H1 (cell line): ENCODE data around the gene GRIA3. TPM values are rescaled to one million over a fixed set of nuclear protein-coding genes. Genes with fewer than 3 reads are reported as not detected.

Experiments used
- CTCF ChIA-PET: fragments of 300-600 bp; sonication (Branson Sonifier 250); formaldehyde crosslinking; loops from one replicate; lab custom pipeline; 2021; ENCODE audit not compliant: partially characterized antibody; lab: Charles Lee
- POLR2A ChIA-PET: fragments of 300-600 bp; sonication (Branson Sonifier 250); formaldehyde crosslinking; loops from one replicate; lab custom pipeline; 2021; ENCODE audit warnings: inconsistent platforms; ENCODE audit not compliant: partially characterized antibody; lab: Charles Lee
- DNase-seq, 2 experiments: peaks; one replicate each; pipeline versions ENCODE4 v3.0.0 to v3.0.0-alpha.2; 2010 to 2022; ENCODE audit warnings: low spot score in 2 of 2, low read depth in 1 of 2, mixed read lengths in 1 of 2
- FAIRE-seq: peaks from 2 replicates; lab custom pipeline; 2011; peaks lifted over from hg19 to GRCh38; lab: Jason Lieb, UNC
- H2AFZ ChIP-seq: 2 replicates; pipeline ENCODE4 v1.8.1; 2012; ENCODE audit warnings: low read length, inconsistent platforms
- H2AK5ac ChIP-seq: 2 replicates; pipeline ENCODE4 v1.6.1; 2013; ENCODE audit warnings: low read depth, low read length
- H2BK120ac ChIP-seq: replicated peaks from 2 replicates; pipeline ENCODE3; 2013; ENCODE audit warnings: low read depth, low read length, inconsistent platforms
- H2BK12ac ChIP-seq: 2 replicates; pipeline ENCODE4 v1.6.1; 2013; ENCODE audit warnings: low read depth, low read length
- H2BK15ac ChIP-seq: 2 replicates; pipeline ENCODE4 v1.6.1; 2013; ENCODE audit warnings: low read length
- H2BK20ac ChIP-seq: 2 replicates; pipeline ENCODE4 v1.6.1; 2013; ENCODE audit warnings: low read length
- H2BK5ac ChIP-seq: 2 replicates; pipeline ENCODE4 v1.6.1; 2013; ENCODE audit warnings: low read depth, low read length
- H3K14ac ChIP-seq: 2 replicates; pipeline ENCODE4 v1.6.1; 2013; ENCODE audit warnings: inconsistent platforms; ENCODE audit not compliant: insufficient read length
- H3K18ac ChIP-seq: 2 replicates; pipeline ENCODE4 v1.6.1; 2013; ENCODE audit warnings: low read length; ENCODE audit errors: extremely low read depth
- H3K23ac ChIP-seq: 2 replicates; pipeline ENCODE4 v1.6.1; 2013; ENCODE audit warnings: inconsistent platforms; ENCODE audit not compliant: insufficient read length
- H3K23me2 ChIP-seq: 2 replicates; pipeline ENCODE4 v1.6.1; 2013; ENCODE audit warnings: low read depth, low read length
- H3K27ac ChIP-seq: 2 replicates; pipeline ENCODE4 v1.6.1; 2011; ENCODE audit warnings: low read depth, low read length, inconsistent platforms
- H3K27me3 ChIP-seq, 4 experiments: replicated peaks in 1 of 4; 1 replicate in 1 of 4; 2 replicates in 3 of 4; pipeline versions ENCODE4 v1.6.1 to v1.8.1; 2011 to 2013; ENCODE audit warnings: low read length in 3 of 4, mild to moderate bottlenecking in 3 of 4, inconsistent platforms in 2 of 4, mixed read lengths in 2 of 4, moderate library complexity in 1 of 4; ENCODE audit not compliant: control insufficient read depth in 3 of 4, insufficient read depth in 3 of 4; ENCODE audit errors: extremely low read depth in 1 of 4
- H3K36me3 ChIP-seq, 4 experiments: 2 replicates each; pipeline versions ENCODE4 v1.6.1 to v1.8.1; 2011 to 2013; ENCODE audit warnings: mild to moderate bottlenecking in 4 of 4, low read length in 3 of 4, moderate library complexity in 2 of 4, control low read depth in 1 of 4, inconsistent platforms in 1 of 4; ENCODE audit not compliant: insufficient read depth in 4 of 4, control insufficient read depth in 2 of 4
- H3K4ac ChIP-seq: replicated peaks from 2 replicates; pipeline ENCODE3; 2013; ENCODE audit warnings: low read length, low read depth, mixed read lengths, inconsistent platforms; ENCODE audit not compliant: insufficient read length
- H3K4me1 ChIP-seq, 4 experiments: replicated peaks in 1 of 4; 1 replicate in 1 of 4; 2 replicates in 3 of 4; pipeline versions ENCODE4 v1.6.1 to v1.8.1; 2011 to 2013; ENCODE audit warnings: low read length in 3 of 4, inconsistent platforms in 2 of 4, mixed read lengths in 1 of 4; ENCODE audit not compliant: insufficient read depth in 4 of 4, control insufficient read depth in 3 of 4
- H3K4me2 ChIP-seq, 2 experiments: 2 replicates each; pipeline versions ENCODE4 v1.6.1 to v1.8.1; 2011 to 2013; ENCODE audit warnings: low read depth in 2 of 2, low read length in 2 of 2, control low read depth in 1 of 2, inconsistent platforms in 1 of 2, mild to moderate bottlenecking in 1 of 2; ENCODE audit not compliant: insufficient read depth in 1 of 2
- H3K4me3 ChIP-seq, 4 experiments: fragments of 200-600, 300-600 bp in 1 of 4; sonication (generic), shearing (Covaris generic), sonication (Bioruptor Twin) in 1 of 4; 2 replicates each; pipeline versions ENCODE4 v1.5.1 to v1.8.1; 2011 to 2016; ENCODE audit warnings: low read length in 4 of 4, low read depth in 3 of 4, control low read depth in 2 of 4, inconsistent platforms in 2 of 4, mild to moderate bottlenecking in 2 of 4, mixed read lengths in 1 of 4, moderate library complexity in 1 of 4; ENCODE audit not compliant: insufficient read depth in 2 of 4; ENCODE audit errors: extremely low read depth in 1 of 4
- H3K56ac ChIP-seq: replicated peaks from 2 replicates; pipeline ENCODE3; 2013; ENCODE audit warnings: low read depth, mild to moderate bottlenecking, mixed read lengths, low read length, inconsistent platforms; ENCODE audit not compliant: insufficient read length
- H3K79me1 ChIP-seq: 2 replicates; pipeline ENCODE4 v1.6.1; 2013; ENCODE audit warnings: low read depth, low read length, control low read depth
- H3K79me2 ChIP-seq, 2 experiments: 2 replicates each; pipeline versions ENCODE4 v1.6.1 to v1.8.1; 2012 to 2013; ENCODE audit warnings: low read length in 2 of 2, mild to moderate bottlenecking in 2 of 2, inconsistent platforms in 1 of 2; ENCODE audit not compliant: insufficient read depth in 2 of 2, control insufficient read depth in 1 of 2
- H3K9ac ChIP-seq, 4 experiments: replicated peaks in 1 of 4; 1 replicate in 1 of 4; 2 replicates in 3 of 4; pipeline versions ENCODE4 v1.6.1 to v1.8.1; 2011 to 2013; ENCODE audit warnings: low read depth in 3 of 4, low read length in 3 of 4, control low read depth in 2 of 4, mild to moderate bottlenecking in 2 of 4, moderate library complexity in 2 of 4, inconsistent platforms in 1 of 4; ENCODE audit errors: extremely low read depth in 1 of 4
- H3K9me3 ChIP-seq, 2 experiments: 2 replicates each; pipeline versions ENCODE4 v1.6.1 to v1.8.1; 2012 to 2013; ENCODE audit warnings: mild to moderate bottlenecking in 2 of 2, moderate library complexity in 2 of 2, control low read depth in 1 of 2, inconsistent platforms in 1 of 2, low read depth in 1 of 2, low read length in 1 of 2, mixed read lengths in 1 of 2; ENCODE audit not compliant: insufficient read depth in 2 of 2
- H4K20me1 ChIP-seq, 2 experiments: replicated peaks in 1 of 2; 2 replicates each; pipeline versions ENCODE3 to v1.8.1; 2011 to 2013; ENCODE audit warnings: inconsistent platforms in 2 of 2, low read length in 2 of 2, mild to moderate bottlenecking in 1 of 2; ENCODE audit not compliant: insufficient read depth in 2 of 2, control insufficient read depth in 1 of 2
- H4K5ac ChIP-seq: 2 replicates; pipeline ENCODE4 v1.6.1; 2013; ENCODE audit warnings: low read length, low read depth, mixed read lengths, inconsistent platforms; ENCODE audit not compliant: insufficient read length
- H4K8ac ChIP-seq: 2 replicates; pipeline ENCODE4 v1.8.0; 2013; ENCODE audit warnings: mild to moderate bottlenecking, moderate library complexity, low read length, inconsistent platforms; ENCODE audit not compliant: insufficient read depth; ENCODE audit errors: extremely low read depth
- H4K91ac ChIP-seq: replicated peaks from 2 replicates; pipeline ENCODE3; 2013; ENCODE audit warnings: low read length, mixed read lengths, inconsistent platforms; ENCODE audit not compliant: insufficient read length
- ATF3 ChIP-seq: IDR thresholded peaks from 2 replicates; pipeline ENCODE4 v1.6.1; 2011; ENCODE audit warnings: low read depth, mild to moderate bottlenecking, low read length; ENCODE audit not compliant: insufficient read depth
- BRCA1 ChIP-seq: IDR thresholded peaks from 2 replicates; pipeline ENCODE4 v1.6.1; 2012; ENCODE audit warnings: low read depth, low read length, improper control_type of control experiment
- CEBPB ChIP-seq: IDR thresholded peaks from 2 replicates; pipeline ENCODE4 v1.6.1; 2012; ENCODE audit warnings: low read depth, low read length
- CREB1 ChIP-seq: IDR thresholded peaks from 2 replicates; pipeline ENCODE4 v1.6.1; 2012; ENCODE audit warnings: inconsistent platforms
- E2F6 ChIP-seq: IDR thresholded peaks from 2 replicates; pipeline ENCODE4 v1.6.1; 2012; ENCODE audit warnings: inconsistent platforms
- JUND ChIP-seq: IDR thresholded peaks from 2 replicates; pipeline ENCODE4 v1.6.1; 2011; ENCODE audit warnings: mild to moderate bottlenecking, improper control_type of control experiment, low read length
- MAX ChIP-seq: IDR thresholded peaks from 2 replicates; pipeline ENCODE4 v1.6.1; 2012; ENCODE audit warnings: inconsistent platforms
- POU5F1 ChIP-seq: IDR thresholded peaks from 2 replicates; pipeline ENCODE4 v1.6.1; 2011; ENCODE audit warnings: low read depth, mild to moderate bottlenecking, low read length, moderate library complexity
- SIN3A ChIP-seq, 2 experiments: IDR thresholded peaks in 1 of 2; conservative IDR thresholded peaks in 1 of 2; 2 replicates each; pipeline ENCODE4 v1.6.1; 2011 to 2012; ENCODE audit warnings: low read length in 2 of 2, improper control_type of control experiment in 1 of 2, low read depth in 1 of 2, mild to moderate bottlenecking in 1 of 2
- SRF ChIP-seq: IDR thresholded peaks from 2 replicates; pipeline ENCODE4 v1.6.1; 2011; ENCODE audit warnings: mild to moderate bottlenecking, low read depth, low read length, moderate library complexity
- TAF1 ChIP-seq: IDR thresholded peaks from 2 replicates; pipeline ENCODE4 v1.6.1; 2011; ENCODE audit warnings: mild to moderate bottlenecking, low read depth, low read length
- TBP ChIP-seq: IDR thresholded peaks from 2 replicates; pipeline ENCODE4 v1.6.1; 2011; ENCODE audit warnings: low read depth, low read length, improper control_type of control experiment
- TEAD4 ChIP-seq: IDR thresholded peaks from 2 replicates; pipeline ENCODE4 v1.6.1; 2012; ENCODE audit warnings: low read depth, low read length, inconsistent platforms, mixed read lengths
- YY1 ChIP-seq: IDR thresholded peaks from 2 replicates; pipeline ENCODE4 v1.6.1; 2011; ENCODE audit warnings: low read depth, mild to moderate bottlenecking, low read length
- WGBS, 2 experiments: shearing (Covaris generic) in 1 of 2; methylation state at CpG; one replicate each; pipeline versions ENCODE4 v1.1.6 to v1.1.7; 2013 to 2015; ENCODE audit warnings: low lambda C conversion rate in 2 of 2, mixed read lengths in 2 of 2, inconsistent platforms in 1 of 2, low coverage in 1 of 2, missing lambda C conversion rate in 1 of 2; ENCODE audit not compliant: insufficient replicate concordance in 2 of 2, insufficient coverage in 1 of 2, insufficient read length in 1 of 2; ENCODE audit errors: extremely low coverage in 1 of 2, missing lambda C conversion rate in 1 of 2; 5-methylcytosine and 5-hydroxymethylcytosine counted together
- polyA plus RNA-seq, 7 experiments: library from polyadenylated mRNA; depleted of rRNA in 3 of 7; stranded (reverse) in 5 of 7; unstranded in 2 of 7; fragments of >200 nt in 5 of 7; fragments of 200-250 nt in 2 of 7; gene quantifications; 1 replicate in 5 of 7; 2 replicates in 1 of 7; 4 replicates in 1 of 7; pipeline versions ENCODE4 v1.2.1 to v1.2.3, GENCODE V29; 2011 to 2013; ENCODE audit warnings: missing spikeins in 2 of 7, mixed read lengths in 2 of 7
- total RNA-seq: library from RNA; stranded (reverse); fragmentation: NEBNext Ultra II Directional; extraction: Animal tissue kit (Norgen Biotek cat#: 25700); gene quantifications from 2 replicates; pipeline ENCODE4 v1.2.1, GENCODE V29; 2021

The GRIA3 gene
- total and polyA plus RNA-seq, 2 of the 8 experiments (the other 6 are each of a cell fraction or from before 2014, with no cell fraction given) = 2.6 to 3.0 TPM

- no peak overlapping the region for H4K91ac ChIP-seq
- FAIRE-seq (no peak), DNase-seq (no peak)
- H3K18ac ChIP-seq = no peak overlapping the region
- no peak overlapping the region for H2AK5ac ChIP-seq
- no peaks in the 10 kb centered on the region for H3K27me3 ChIP-seq
- no peak overlapping the region for H3K4me3 ChIP-seq
- H3K9me3 ChIP-seq = no peaks in the 10 kb centered on the region
- no peak overlapping the region for H2BK15ac ChIP-seq
- H3K79me1 ChIP-seq = no peaks in the 10 kb centered on the region
- no peaks in the 10 kb centered on the region for H3K23me2 ChIP-seq
- H3K4me2 ChIP-seq = no peak overlapping the region
- H3K23ac ChIP-seq = no peak overlapping the region
- no peaks in the 10 kb centered on the region for H3K79me2 ChIP-seq
- no peak overlapping the region for H4K5ac ChIP-seq
- no peak overlapping the region for H3K14ac ChIP-seq
- WGBS, 2 experiments = 84% methylated on average over 3 of the region's 3 CpGs; no CpG with 5 or more reads in 1 of the 2 experiments
- no peak overlapping the region for H2BK20ac ChIP-seq
- H2BK12ac ChIP-seq = no peak overlapping the region
- H3K4me1 ChIP-seq = no peaks in the 10 kb centered on the region; a peak in 1 of 7 replicates
- no peak overlapping the region for H3K4ac ChIP-seq
- no peak overlapping the region for H2BK5ac ChIP-seq
- no peaks in the 10 kb centered on the region for H4K20me1 ChIP-seq
- H3K9ac ChIP-seq = no peak overlapping the region
- H2AFZ ChIP-seq = no peak overlapping the region
- H3K36me3 ChIP-seq = no peaks in the 10 kb centered on the region
- no peak overlapping the region for H2BK120ac ChIP-seq
- CTCF ChIA-PET = interaction anchor here (0.6 to 1.1 kb wide), 2 partner anchors 10 to 197 kb away, joined by 3 to 4 read pairs; no protein-coding TSS in a partner anchor
- POLR2A ChIA-PET = no interaction called here
- no peak overlapping the region for H4K8ac ChIP-seq
- H3K56ac ChIP-seq = no peak overlapping the region
- no peak overlapping the region for H3K27ac ChIP-seq
- TF ChIP-seq JUND (no peak), YY1 (no peak), CREB1 (no peak), TEAD4 (no peak), E2F6 (no peak), TAF1 (no peak), MAX (no peak), ATF3 (no peak), SRF (no peak), POU5F1 (no peak), TBP (no peak), CEBPB (no peak), SIN3A (conservative IDR thresholded peaks at IDR 0.05 in 1 of 2, IDR thresholded peaks at IDR 0.05 in 1 of 2; ENCODE audit: low read depth in 1 of 2, low read length in 2 of 2) (no peak), BRCA1 (no peak)
Measured at GRCh38 chrX:123425904-123426303, 241.8 kb downstream of the GRIA3 start.
